GM10248 (cell line): Measurements from ENCODE around the gene IRF2BP1.
A peak's percentile ranks its signal among the peaks of the same experiment; 100 is the strongest.

Experiments used
- CTCF ChIA-PET: fragments of 300-600 bp; sonication (Branson Sonifier 250); formaldehyde crosslinking; extraction: SDS; loops from one replicate; lab custom pipeline; 2021; ENCODE audit warnings: antibody characterized with exemption; lab: Yijun Ruan, JAX
- POLR2A ChIA-PET: fragments of 350-650 bp; sonication (Branson Sonifier 250); formaldehyde crosslinking; extraction: SDS; loops from one replicate; lab custom pipeline; 2020; ENCODE audit warnings: antibody characterized with exemption; lab: Yijun Ruan, JAX
- DNase-seq: peaks from one replicate; pipeline ENCODE4 v3.0.0; 2012; ENCODE audit errors: extremely low spot score
- CTCF ChIP-seq: IDR thresholded peaks from 2 replicates; pipeline ENCODE4 v1.5.1; 2012; ENCODE audit warnings: mild to moderate bottlenecking, low read depth; ENCODE audit errors: extremely low read depth, missing control alignments, control extremely low read depth

IRF2BP1 gene

GRCh38 chr19:45927565-45928261 is 41.8 kb upstream of the IRF2BP1 start:
- peak; percentile 99 for DNase-seq
- CTCF ChIA-PET = interaction anchor here (1.3 to 1.4 kb wide), 2 partner anchors 25 to 101 kb away, joined by 3 to 4 read pairs; no protein-coding TSS in a partner anchor
- POLR2A ChIA-PET = no interaction called here
- TF ChIP-seq CTCF = no peak

- no peak for TF ChIP-seq CTCF
- ChIA-PET CTCF (no interaction called here), POLR2A (no interaction called here)
- no peak for DNase-seq
Measured at GRCh38 chr19:45924891-45925447, 39.0 kb upstream of the IRF2BP1 start.

GRCh38 chr19:45922281-45922680 is 36.3 kb upstream of the IRF2BP1 start:
- no peak for TF ChIP-seq CTCF
- POLR2A ChIA-PET = no interaction called here
- CTCF ChIA-PET = no interaction called here
- no peak for DNase-seq

GRCh38 chr19:45920458-45920857 is 34.5 kb upstream of the IRF2BP1 start:
- POLR2A ChIA-PET = no interaction called here
- CTCF ChIA-PET = no interaction called here
- no peak for DNase-seq
- no peak for TF ChIP-seq CTCF

GRCh38 chr19:45919678-45920077 is 33.7 kb upstream of the IRF2BP1 start:
- DNase-seq = no peak
- POLR2A ChIA-PET = no interaction called here
- no peak for TF ChIP-seq CTCF
- CTCF ChIA-PET = no interaction called here

GRCh38 chr19:45918721-45919120 is 32.8 kb upstream of the IRF2BP1 start:
- POLR2A ChIA-PET = no interaction called here
- TF ChIP-seq CTCF = no peak
- CTCF ChIA-PET = no interaction called here

More at GRCh38 chr19:45918721-45919120, 32.8 kb upstream of the IRF2BP1 start:
- DNase-seq = no peak
